Cardiac septum (tissue), 1 donor: Measurements from ENCODE around the gene RAPGEF1. TPM values are rescaled to one million over a fixed set of nuclear protein-coding genes. Genes with fewer than 3 reads are reported as not detected.

ENCODE experiments used
- DNase-seq: peaks from one replicate; pipeline ENCODE4 v3.0.0-alpha.2; 2020; ENCODE audit warnings: low spot score
- intact Hi-C: fragments of 100-400 bp; cut with DNase I; formaldehyde crosslinking; loops from one replicate; pipeline ENCODE4 v1.14.0; 2022
- total RNA-seq: library from RNA; stranded (reverse); fragmentation: NEBNext Ultra II Directional; extraction: Animal tissue kit (Norgen Biotek cat#: 25700); gene quantifications from one replicate; pipeline ENCODE4 v1.2.1, GENCODE V29; 2021
- donor health status: DM: no; HTN: no; CAD: no.

Gene RAPGEF1
- total RNA-seq, 1 donor from 2014 or later = 115 TPM

GRCh38 chr9:131587906-131588305, 152.0 kb downstream of the RAPGEF1 start:
- intact Hi-C loops = no loop called here
- no peak for DNase-seq

- no peak for DNase-seq
- intact Hi-C loops = no loop called here
These were observed 152.5 kb downstream of the RAPGEF1 start for GRCh38 chr9:131587331-131587730.

GRCh38 chr9:131585375-131585774, 154.5 kb downstream of the RAPGEF1 start:
- intact Hi-C loops = no loop called here
- DNase-seq = no peak

GRCh38 chr9:131584858-131585257, 155.0 kb downstream of the RAPGEF1 start:
- no peak for DNase-seq
- intact Hi-C loops = no loop called here

DNA sequence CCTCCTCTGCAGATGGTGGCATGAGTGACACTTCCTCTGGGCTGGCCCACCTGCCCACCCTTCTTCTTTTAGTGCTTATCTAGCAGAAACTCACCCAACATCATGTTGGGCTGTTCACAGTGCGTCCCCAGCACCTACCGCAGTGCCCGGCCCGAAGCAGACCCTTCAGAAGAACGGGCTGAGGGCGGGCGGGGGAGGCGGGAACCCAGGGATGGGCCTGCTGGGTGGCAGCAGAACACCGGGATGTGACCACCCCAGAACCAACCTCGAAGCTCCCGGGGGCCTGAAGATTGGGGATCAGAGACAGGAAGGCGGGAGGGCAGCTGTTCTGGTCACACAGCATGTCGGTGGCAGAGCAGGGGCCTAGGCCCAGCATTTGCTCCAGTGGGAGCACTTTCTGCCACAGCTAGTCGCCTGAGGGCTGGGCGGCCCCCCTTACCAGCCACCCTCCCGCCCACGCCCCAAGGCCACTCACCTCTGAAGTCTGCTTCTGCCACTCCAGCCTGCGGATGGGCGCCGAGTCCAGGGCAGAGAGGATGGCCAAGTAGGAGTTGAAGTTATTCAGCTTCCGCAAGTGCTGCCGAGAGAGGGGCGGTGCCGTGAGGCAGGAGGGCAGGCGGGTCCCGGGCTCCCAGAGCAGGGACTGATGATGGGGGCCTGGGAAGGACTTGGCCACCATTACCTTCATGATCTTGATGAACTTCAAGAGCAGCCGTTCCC, 155.9 kb downstream of the RAPGEF1 start:
- intact Hi-C loops = no loop called here
- no peak for DNase-seq

GRCh38 chr9:131583337-131583645, 156.6 kb downstream of the RAPGEF1 start:
- intact Hi-C loops = no loop called here
- DNase-seq = no peak

GRCh38 chr9:131582466-131583336, 157.2 kb downstream of the RAPGEF1 start:
- DNase-seq = no peak
- intact Hi-C loops = no loop called here

GRCh38 chr9:131582056-131582455, 157.8 kb downstream of the RAPGEF1 start:
- intact Hi-C loops = no loop called here
- no peak for DNase-seq

- intact Hi-C loops = no loop called here
- DNase-seq = no peak
These were observed 159.5 kb downstream of the RAPGEF1 start for GRCh38 chr9:131580358-131580757.

- DNase-seq = no peak
- intact Hi-C loops = no loop called here
These were observed 160.1 kb downstream of the RAPGEF1 start for GRCh38 chr9:131579789-131580211.

DNA sequence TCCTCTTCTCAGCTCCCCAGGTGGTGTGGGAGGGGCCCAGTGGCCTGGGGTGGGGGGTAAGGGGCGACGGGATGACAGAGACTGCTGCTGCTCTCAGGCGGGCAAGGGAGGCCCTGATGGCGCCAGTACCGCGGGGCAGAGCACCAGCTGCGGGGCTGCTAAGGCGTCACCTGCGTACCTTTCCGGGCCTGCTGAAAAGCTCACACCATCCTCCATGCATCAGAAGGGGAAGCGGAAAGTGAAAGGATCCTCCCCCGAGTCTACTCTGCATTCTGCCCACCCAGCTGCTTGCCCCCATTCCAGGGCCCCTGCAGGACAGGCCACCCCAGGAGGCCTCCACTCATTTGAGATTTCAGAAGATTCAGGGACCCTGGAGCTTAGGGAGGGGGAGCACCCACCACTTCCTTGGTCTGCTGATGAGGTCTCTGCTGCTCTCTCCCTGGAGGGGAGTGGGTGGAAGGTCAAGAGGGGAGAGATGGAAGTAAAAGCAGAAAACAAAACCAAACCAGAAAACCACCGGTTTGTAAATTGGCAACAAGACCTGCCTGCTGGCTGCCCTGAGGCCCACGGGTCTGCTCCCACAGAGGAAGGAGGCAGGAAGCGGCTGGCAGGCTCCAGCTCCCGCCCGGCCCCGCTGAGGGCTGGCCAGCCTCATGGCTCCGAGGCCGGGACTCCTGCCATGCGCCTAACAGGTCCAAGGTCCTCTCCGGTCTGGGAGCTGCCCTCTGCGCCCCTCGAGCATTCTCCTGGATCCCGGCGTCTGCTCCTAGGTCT, 161.0 kb downstream of the RAPGEF1 start:
- no peak for DNase-seq
- intact Hi-C loops = no loop called here

GRCh38 chr9:131578021-131578420, 161.9 kb downstream of the RAPGEF1 start:
- intact Hi-C loops = no loop called here
- DNase-seq = no peak

- no peak for DNase-seq
- intact Hi-C loops = no loop called here
These were observed 162.6 kb downstream of the RAPGEF1 start for GRCh38 chr9:131577005-131578000.

GRCh38 chr9:131575946-131576853, 163.7 kb downstream of the RAPGEF1 start:
- no peak for DNase-seq
- intact Hi-C loops = no loop called here

GRCh38 chr9:131574730-131575640, 164.9 kb downstream of the RAPGEF1 start:
- intact Hi-C loops = no loop called here

DNA sequence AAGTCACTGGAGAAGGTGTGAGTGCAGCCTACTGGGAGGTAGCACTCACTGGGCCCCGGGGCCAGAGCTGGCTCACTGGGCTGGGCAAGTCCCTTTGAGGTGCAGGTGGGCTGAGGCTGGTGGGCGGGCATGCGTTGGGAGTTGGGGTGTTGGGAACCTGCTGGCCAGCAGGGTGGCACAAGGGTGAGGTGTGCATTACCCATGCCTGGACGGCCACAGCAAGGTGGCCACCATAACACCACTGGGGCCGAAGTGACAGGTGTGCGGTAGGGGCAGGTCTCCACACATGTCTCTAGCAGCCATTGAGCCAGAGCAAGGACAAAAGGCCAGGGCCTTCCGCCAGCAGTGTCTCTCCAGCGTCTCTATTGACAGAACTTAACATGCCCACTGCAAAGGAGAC, 172.0 kb downstream of the RAPGEF1 start:
- DNase-seq = no peak
- intact Hi-C loops = no loop called here

More at GRCh38 chr9:131574730-131575640, 164.9 kb downstream of the RAPGEF1 start:
- no peak for DNase-seq

DNA sequence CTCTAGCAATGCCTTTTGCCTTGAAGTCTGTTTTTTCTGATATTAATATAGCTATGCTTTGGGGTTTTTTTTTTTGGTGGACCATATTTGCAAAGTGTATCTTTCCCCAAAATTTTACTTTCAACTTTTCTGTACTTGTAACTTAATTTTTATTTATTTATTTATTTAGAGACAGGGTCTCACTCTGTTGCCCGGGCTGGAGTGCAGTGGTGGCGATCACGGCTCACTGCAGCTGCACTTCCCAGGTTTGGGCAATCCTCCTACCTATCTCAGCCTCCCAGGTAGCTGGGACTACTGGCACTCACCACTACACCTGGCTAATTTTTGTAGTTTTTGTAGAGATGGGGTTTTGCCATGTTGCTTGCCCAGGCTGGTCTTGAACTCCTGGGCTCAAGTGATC, 173.7 kb downstream of the RAPGEF1 start:
- intact Hi-C loops = no loop called here
- DNase-seq = no peak
